ENCODE data around the gene PRPF19. TPM values are rescaled to one million over a fixed set of nuclear protein-coding genes. Genes with fewer than 3 reads are reported as not detected.

PRPF19 gene
- total and polyA plus RNA-seq, 3 donors from 2014 or later: 71.6 to 109 (median 79.8) TPM

DNA sequence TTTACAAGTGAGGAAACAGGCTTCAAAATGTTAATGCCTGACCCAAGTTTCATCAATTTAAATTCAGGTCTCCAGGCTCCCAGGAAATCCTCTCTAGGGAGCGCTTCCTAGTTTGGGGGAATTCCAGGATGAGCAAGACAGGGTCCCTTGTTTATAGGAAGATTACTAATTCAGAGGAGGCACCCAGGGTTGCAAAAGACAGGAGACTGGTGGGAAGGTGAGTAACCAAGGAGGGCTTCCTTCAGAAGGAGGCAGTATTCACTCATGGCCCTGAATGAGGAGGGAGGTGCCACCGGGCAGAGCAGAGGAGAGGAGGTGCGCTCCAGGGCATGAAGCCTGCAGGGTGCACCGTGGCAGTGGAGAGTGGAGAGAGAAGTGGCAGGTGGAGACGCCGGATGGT lies 19.5 kb upstream of the PRPF19 start:
- no peak for TF ChIP-seq POLR2A (IDR thresholded peaks at IDR 0.05)
- TF ChIP-seq, protein P1, sequence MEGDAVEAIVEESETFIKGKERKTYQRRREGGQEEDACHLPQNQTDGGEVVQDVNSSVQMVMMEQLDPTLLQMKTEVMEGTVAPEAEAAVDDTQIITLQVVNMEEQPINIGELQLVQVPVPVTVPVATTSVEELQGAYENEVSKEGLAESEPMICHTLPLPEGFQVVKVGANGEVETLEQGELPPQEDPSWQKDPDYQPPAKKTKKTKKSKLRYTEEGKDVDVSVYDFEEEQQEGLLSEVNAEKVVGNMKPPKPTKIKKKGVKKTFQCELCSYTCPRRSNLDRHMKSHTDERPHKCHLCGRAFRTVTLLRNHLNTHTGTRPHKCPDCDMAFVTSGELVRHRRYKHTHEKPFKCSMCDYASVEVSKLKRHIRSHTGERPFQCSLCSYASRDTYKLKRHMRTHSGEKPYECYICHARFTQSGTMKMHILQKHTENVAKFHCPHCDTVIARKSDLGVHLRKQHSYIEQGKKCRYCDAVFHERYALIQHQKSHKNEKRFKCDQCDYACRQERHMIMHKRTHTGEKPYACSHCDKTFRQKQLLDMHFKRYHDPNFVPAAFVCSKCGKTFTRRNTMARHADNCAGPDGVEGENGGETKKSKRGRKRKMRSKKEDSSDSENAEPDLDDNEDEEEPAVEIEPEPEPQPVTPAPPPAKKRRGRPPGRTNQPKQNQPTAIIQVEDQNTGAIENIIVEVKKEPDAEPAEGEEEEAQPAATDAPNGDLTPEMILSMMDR (IDR thresholded peaks at IDR 0.05): no peak
- no peak overlapping the region for H3K4me3 ChIP-seq
- intact Hi-C loops (cut with DNase I; ENCODE audit: low total_unique reads): no loop called here
- no peaks in the 10 kb centered on the region for H3K9me3 ChIP-seq
- no peak for DNase-seq
- H3K4me1 ChIP-seq: peaks cover 15% of the 10 kb centered on the region
- no peak overlapping the region for H3K27ac ChIP-seq
- 71 to 79% methylated on average over 5 to 6 of the region's 6 CpGs for WGBS, 2 donors
- H3K27me3 ChIP-seq: no peaks in the 10 kb centered on the region
- no peaks in the 10 kb centered on the region for H3K36me3 ChIP-seq (ENCODE audit: low read depth, missing control alignments)

DNA sequence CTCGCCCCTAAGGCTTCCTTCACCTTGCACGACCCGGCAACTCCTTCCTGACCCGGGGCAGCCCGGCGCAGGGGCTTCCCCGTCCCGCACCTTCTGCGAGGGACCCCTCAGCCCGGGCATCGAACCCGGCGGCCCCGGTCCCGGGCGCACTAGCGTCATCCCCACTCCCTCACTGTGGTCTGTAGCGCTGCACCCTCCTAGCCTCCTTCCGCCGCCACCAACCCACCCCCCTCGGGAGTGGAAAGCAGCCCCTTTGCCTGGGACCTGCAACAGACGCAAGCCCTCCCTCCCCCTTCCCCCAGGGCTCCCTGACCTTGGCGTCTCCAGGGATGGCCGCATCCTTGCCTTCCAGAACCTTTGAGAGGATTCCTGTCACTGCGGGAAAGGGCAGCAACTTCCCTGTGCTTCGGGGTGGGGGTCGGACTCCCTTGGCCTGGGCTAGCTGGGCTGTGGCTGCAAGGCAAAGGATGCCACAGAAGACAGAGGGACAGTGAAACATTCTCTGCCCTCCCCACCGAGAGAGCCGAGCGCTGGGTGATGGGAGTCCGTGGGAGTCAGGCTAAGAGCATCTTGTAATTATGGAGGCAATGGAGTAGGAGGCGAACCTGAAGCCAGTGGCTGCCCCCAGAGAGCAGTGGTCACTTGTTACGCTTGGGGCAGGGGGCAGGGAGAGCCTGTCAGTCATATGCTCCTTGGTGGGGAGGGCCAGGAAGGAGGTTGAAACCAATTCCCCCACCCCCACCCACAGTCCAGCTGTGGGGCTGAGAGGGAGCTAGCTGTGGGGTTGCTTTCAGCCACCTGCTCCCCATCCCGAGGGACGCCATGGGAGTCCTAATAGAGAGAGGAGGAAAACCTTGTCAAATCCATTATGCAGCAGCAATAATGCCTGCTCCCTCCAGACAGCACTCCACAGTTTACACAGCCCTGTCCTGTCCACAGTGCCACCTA lies 18.8 kb upstream of the PRPF19 start:
- no peak for DNase-seq
- no peaks in the 10 kb centered on the region for H3K36me3 ChIP-seq (ENCODE audit: low read depth, missing control alignments)
- H3K27ac ChIP-seq: no peak overlapping the region
- peaks cover 15% of the 10 kb centered on the region for H3K4me1 ChIP-seq
- H3K27me3 ChIP-seq: no peaks in the 10 kb centered on the region
- 4 to 5% methylated on average over 12 to 35 of the region's 35 CpGs for WGBS, 2 donors
- no peak for TF ChIP-seq POLR2A (IDR thresholded peaks at IDR 0.05)
- TF ChIP-seq, protein P1 (IDR thresholded peaks at IDR 0.05): no peak
- peak overlapping the region; percentile 58 to 65 for H3K4me3 ChIP-seq
- intact Hi-C loops (cut with DNase I; ENCODE audit: low total_unique reads): no loop called here
- H3K9me3 ChIP-seq: no peaks in the 10 kb centered on the region

DNA sequence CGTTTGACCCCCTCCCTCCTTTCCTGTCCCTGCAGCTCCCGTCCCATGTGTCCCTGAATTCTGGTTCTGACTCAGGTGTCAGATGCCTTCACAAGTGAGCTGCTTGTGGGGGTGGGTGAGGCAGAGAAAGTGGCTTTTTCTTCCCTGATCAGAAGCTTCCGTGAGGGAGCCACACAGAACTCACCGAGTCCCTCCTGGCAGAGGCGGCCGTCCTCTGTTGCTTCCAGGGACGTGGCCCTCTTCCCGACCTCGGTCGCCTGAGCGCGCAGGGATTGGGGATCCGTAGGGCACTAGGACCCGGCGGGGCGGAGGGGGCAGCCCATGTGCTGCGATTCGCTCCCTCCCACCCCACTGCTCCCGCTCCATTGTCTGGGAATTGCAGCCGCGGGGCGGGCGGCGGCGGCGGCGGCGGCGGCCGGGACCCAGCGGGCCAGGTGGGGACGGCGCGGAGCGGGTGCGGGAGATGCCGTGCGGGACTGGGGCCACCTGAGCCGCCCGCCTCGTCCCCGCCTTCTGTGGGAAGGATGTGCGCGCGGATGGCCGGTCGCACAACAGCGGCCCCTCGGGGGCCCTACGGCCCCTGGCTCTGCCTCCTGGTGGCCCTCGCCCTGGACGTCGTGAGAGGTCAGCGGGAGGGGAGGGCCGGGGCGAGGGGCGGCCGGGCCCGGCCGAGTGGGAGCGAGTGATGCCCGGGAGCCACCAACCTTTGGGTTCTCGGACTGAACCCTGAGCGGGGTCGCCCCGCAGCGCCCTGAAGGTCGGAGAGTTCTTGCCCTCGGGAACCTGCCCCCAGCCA lies 17.9 kb upstream of the PRPF19 start, which contains the start of gene TMEM132A:
Gene TMEM132A (plus strand): TSS at position 351 of the 796 bp plus-strand sequence. CDS start 174 bp downstream, at position 525.
- TF ChIP-seq, protein P1 (IDR thresholded peaks at IDR 0.05): no peak
- no peak for TF ChIP-seq POLR2A (IDR thresholded peaks at IDR 0.05)
- peak; percentile 91 for DNase-seq
- intact Hi-C loops (cut with DNase I; ENCODE audit: low total_unique reads): no loop called here
- no peaks in the 10 kb centered on the region for H3K9me3 ChIP-seq
- H3K27me3 ChIP-seq: no peaks in the 10 kb centered on the region
- no peak within 1 kb of the TSS for H3K27ac ChIP-seq
- peaks cover 15% of the 10 kb centered on the region for H3K4me1 ChIP-seq
- no peaks in the 10 kb centered on the region for H3K36me3 ChIP-seq (ENCODE audit: low read depth, missing control alignments)
- peak within 1 kb of the TSS; percentile 58 to 65 for H3K4me3 ChIP-seq
- 0 to 1% methylated on average over 9 to 54 of the region's 69 CpGs for WGBS, 2 donors

DNA sequence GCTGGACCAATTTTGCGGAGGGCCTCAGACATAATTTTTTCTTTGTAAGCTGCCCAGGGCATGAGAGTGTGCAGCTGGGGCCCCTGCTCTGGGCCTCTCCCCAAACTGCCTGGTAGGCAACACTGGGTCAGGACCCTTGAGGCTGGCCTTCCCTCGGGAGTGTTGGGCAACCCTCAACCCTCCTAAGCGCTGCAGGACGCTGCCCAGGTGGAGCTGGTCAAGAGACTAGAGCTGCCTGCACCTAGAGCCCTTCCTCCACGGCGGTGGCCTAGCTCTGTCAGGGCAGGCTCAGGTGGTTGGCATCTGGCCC lies 17.4 kb upstream of the PRPF19 start:
- H3K4me1 ChIP-seq: peaks cover 15% of the 10 kb centered on the region
- intact Hi-C loops (cut with DNase I; ENCODE audit: low total_unique reads): no loop called here
- no peak overlapping the region for H3K27ac ChIP-seq
- H3K9me3 ChIP-seq: no peaks in the 10 kb centered on the region
- H3K4me3 ChIP-seq: no peak overlapping the region
- no peak for DNase-seq
- no peak for TF ChIP-seq POLR2A (IDR thresholded peaks at IDR 0.05)
- TF ChIP-seq, protein P1 (IDR thresholded peaks at IDR 0.05): no peak
- H3K27me3 ChIP-seq: no peaks in the 10 kb centered on the region
- no peaks in the 10 kb centered on the region for H3K36me3 ChIP-seq (ENCODE audit: low read depth, missing control alignments)
- WGBS, 2 donors: 21 to 35% methylated on average over 2 to 6 of the region's 6 CpGs
